Right ventricle myocardium inferior (tissue), 1 donor: ENCODE results near the gene LDHAL6A. TPM values are rescaled to one million over a fixed set of nuclear protein-coding genes. Genes with fewer than 3 reads are reported as not detected.

Experiments used
- total RNA-seq: library from RNA; stranded (reverse); fragmentation: NEBNext Ultra II Directional; extraction: Animal tissue kit (Norgen Biotek cat#: 25700); gene quantifications from one replicate; pipeline ENCODE4 v1.2.1, GENCODE V29; 2021
- donor health status: DM: no; HTN: yes; CAD: no; lungs with severe emphysema.

Gene LDHAL6A
- total RNA-seq, 1 donor from 2014 or later = not detected

Other genes with a start within 250 kb of the LDHAL6A start
- not detected for gene SAA4, start 219.1 kb upstream of the LDHAL6A start, total RNA-seq
- 1.8 TPM for gene SAA2, start 207.2 kb upstream of the LDHAL6A start, total RNA-seq
- 7.8 TPM for gene SAA1, start 189.6 kb upstream of the LDHAL6A start, total RNA-seq
- 10.5 TPM for gene HPS5, start 133.7 kb upstream of the LDHAL6A start, total RNA-seq
- 23.9 TPM for gene GTF2H1, start 133.3 kb upstream of the LDHAL6A start, total RNA-seq
- 424 TPM for gene LDHA, start 61.3 kb upstream of the LDHAL6A start, total RNA-seq
- gene LDHC, start 43.5 kb upstream of the LDHAL6A start, total RNA-seq = not detected
- gene TSG101, start 71.1 kb downstream of the LDHAL6A start, total RNA-seq = 62.6 TPM
- 18.0 TPM for gene UEVLD, start 132.9 kb downstream of the LDHAL6A start, total RNA-seq
- gene MISFA, start 143.9 kb downstream of the LDHAL6A start, total RNA-seq = 13.0 TPM
- 9.3 TPM for gene SPTY2D1, start 178.5 kb downstream of the LDHAL6A start, total RNA-seq
- gene TMEM86A, start 242.9 kb downstream of the LDHAL6A start, total RNA-seq = 4.6 TPM